Osteocyte (in vitro differentiated cells): Measurements from ENCODE around the gene ARFGAP1. TPM values are rescaled to one million over a fixed set of nuclear protein-coding genes. Genes with fewer than 3 reads are reported as not detected.

Experiments used
- DNase-seq: peaks from one replicate; pipeline ENCODE4 v3.0.0; 2021; ENCODE audit warnings: mixed read lengths; ENCODE audit not compliant: unreplicated experiment; ENCODE audit errors: extremely low spot score
- H3K27ac Mint-ChIP-seq: one replicate; pipeline ENCODE4 v1.8.0; 2021; ENCODE audit warnings: mild to moderate bottlenecking, mixed read lengths; ENCODE audit not compliant: unreplicated experiment
- H3K27me3 Mint-ChIP-seq: one replicate; pipeline ENCODE4 v1.8.0; 2021; ENCODE audit warnings: mixed read lengths; ENCODE audit not compliant: unreplicated experiment
- H3K36me3 Mint-ChIP-seq: one replicate; pipeline ENCODE4 v1.8.0; 2021; ENCODE audit warnings: mixed read lengths; ENCODE audit not compliant: unreplicated experiment
- H3K4me1 Mint-ChIP-seq: one replicate; pipeline ENCODE4 v1.8.0; 2021; ENCODE audit warnings: mixed read lengths; ENCODE audit not compliant: unreplicated experiment
- H3K4me3 Mint-ChIP-seq: one replicate; pipeline ENCODE4 v1.8.0; 2021; ENCODE audit warnings: mild to moderate bottlenecking, moderate library complexity, mixed read lengths; ENCODE audit not compliant: unreplicated experiment
- H3K9me3 Mint-ChIP-seq: one replicate; pipeline ENCODE4 v1.8.0; 2021; ENCODE audit warnings: mixed read lengths; ENCODE audit not compliant: unreplicated experiment
- total RNA-seq: library from RNA; stranded (reverse); gene quantifications from 2 replicates; pipeline ENCODE4 v1.2.1, GENCODE V29; 2021
- TF ChIP-seq, protein P1 (sequence below): fragments of 200-600 bp; sonication (generic); IDR thresholded peaks from 2 replicates; pipeline ENCODE4 v1.5.0; 2021; ENCODE audit warnings: antibody characterized with exemption, mild to moderate bottlenecking, moderate library complexity

The ARFGAP1 gene
- total RNA-seq, 1 donor from 2014 or later = 119 TPM

GRCh38 chr20:63236116-63236837 is 36.3 kb upstream of the ARFGAP1 start:
- no peak for DNase-seq
- Mint-ChIP-seq H3K4me3 (no peak overlapping the region), H3K27ac (no peak overlapping the region), H3K4me1 (peaks cover 39% of the 10 kb centered on the region), H3K27me3 (no peaks in the 10 kb centered on the region), H3K9me3 (no peaks in the 10 kb centered on the region), H3K36me3 (no peaks in the 10 kb centered on the region)
- TF ChIP-seq, protein P1, sequence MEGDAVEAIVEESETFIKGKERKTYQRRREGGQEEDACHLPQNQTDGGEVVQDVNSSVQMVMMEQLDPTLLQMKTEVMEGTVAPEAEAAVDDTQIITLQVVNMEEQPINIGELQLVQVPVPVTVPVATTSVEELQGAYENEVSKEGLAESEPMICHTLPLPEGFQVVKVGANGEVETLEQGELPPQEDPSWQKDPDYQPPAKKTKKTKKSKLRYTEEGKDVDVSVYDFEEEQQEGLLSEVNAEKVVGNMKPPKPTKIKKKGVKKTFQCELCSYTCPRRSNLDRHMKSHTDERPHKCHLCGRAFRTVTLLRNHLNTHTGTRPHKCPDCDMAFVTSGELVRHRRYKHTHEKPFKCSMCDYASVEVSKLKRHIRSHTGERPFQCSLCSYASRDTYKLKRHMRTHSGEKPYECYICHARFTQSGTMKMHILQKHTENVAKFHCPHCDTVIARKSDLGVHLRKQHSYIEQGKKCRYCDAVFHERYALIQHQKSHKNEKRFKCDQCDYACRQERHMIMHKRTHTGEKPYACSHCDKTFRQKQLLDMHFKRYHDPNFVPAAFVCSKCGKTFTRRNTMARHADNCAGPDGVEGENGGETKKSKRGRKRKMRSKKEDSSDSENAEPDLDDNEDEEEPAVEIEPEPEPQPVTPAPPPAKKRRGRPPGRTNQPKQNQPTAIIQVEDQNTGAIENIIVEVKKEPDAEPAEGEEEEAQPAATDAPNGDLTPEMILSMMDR = no peak

GRCh38 chr20:63238031-63238430 is 34.6 kb upstream of the ARFGAP1 start:
- Mint-ChIP-seq H3K27ac (no peak overlapping the region), H3K36me3 (no peaks in the 10 kb centered on the region), H3K27me3 (no peaks in the 10 kb centered on the region), H3K4me1 (peaks cover 23% of the 10 kb centered on the region), H3K9me3 (no peaks in the 10 kb centered on the region), H3K4me3 (no peak overlapping the region)
- TF ChIP-seq, protein P1 = no peak
- no peak for DNase-seq

DNA sequence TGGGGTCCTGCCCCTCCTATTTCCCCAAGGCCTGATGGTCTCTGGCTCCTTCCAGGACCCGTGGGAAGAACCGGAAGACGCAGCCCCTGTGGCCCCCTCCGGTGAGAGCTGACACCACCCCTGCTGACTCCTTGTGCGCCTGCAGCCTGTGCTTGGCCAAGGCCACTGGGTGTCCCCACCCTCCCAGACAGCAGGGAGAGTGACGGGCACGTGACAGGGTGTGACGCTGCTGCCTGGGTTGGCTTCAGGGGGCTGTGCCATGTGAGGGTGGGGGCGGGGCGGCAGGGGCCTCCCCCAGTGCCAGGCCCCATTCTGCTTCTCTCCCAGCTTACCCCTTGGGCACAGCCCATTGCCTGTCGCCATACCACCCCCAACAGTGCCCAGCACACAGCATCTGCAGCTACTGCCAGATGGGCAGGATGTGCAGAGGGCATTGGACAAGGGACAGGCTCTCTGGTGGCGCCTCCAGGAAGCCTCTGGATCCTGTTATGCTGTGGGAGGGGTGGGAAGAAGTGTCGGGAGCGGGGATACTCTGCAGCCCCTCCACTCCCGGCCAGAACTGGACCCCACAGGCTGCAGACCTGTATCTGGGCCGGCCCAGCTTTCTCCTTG is 34.0 kb upstream of the ARFGAP1 start:
- H3K4me1 Mint-ChIP-seq = peaks cover 20% of the 10 kb centered on the region
- no peak overlapping the region for H3K27ac Mint-ChIP-seq
- no peak overlapping the region for H3K4me3 Mint-ChIP-seq

DNA sequence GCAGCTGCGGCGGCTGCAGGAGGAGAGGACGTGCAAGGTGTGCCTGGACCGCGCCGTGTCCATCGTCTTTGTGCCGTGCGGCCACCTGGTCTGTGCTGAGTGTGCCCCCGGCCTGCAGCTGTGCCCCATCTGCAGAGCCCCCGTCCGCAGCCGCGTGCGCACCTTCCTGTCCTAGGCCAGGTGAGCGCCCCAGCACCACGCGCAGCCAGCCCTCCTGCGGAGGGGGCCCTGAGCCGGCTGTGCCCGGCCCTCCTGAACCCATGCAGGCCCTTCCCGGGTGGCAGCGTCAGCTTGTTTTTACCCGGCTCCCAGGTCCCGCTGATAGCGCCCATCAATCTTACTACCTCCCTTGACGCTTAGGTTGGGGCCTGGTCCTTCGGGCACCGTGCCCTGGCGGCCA is 33.2 kb upstream of the ARFGAP1 start:
- no peak for DNase-seq
- H3K4me3 Mint-ChIP-seq = no peak overlapping the region
- TF ChIP-seq, protein P1 = no peak
- no peaks in the 10 kb centered on the region for H3K9me3 Mint-ChIP-seq
- no peak overlapping the region for H3K27ac Mint-ChIP-seq
- no peaks in the 10 kb centered on the region for H3K36me3 Mint-ChIP-seq
- H3K27me3 Mint-ChIP-seq = peaks cover 3% of the 10 kb centered on the region
- peaks cover 20% of the 10 kb centered on the region for H3K4me1 Mint-ChIP-seq

More for the DNA sequence above, 34.0 kb upstream of the ARFGAP1 start:
- no peak for DNase-seq
- Mint-ChIP-seq H3K27me3 (no peaks in the 10 kb centered on the region), H3K9me3 (no peaks in the 10 kb centered on the region), H3K36me3 (no peaks in the 10 kb centered on the region)
- TF ChIP-seq, protein P1 = no peak

- Mint-ChIP-seq H3K27ac (no peak overlapping the region), H3K4me1 (peaks cover 17% of the 10 kb centered on the region), H3K4me3 (no peak overlapping the region), H3K27me3 (peaks cover 3% of the 10 kb centered on the region), H3K36me3 (no peaks in the 10 kb centered on the region), H3K9me3 (no peaks in the 10 kb centered on the region)
- no peak for DNase-seq
- TF ChIP-seq, protein P1 = no peak
These were observed 32.6 kb upstream of the ARFGAP1 start for GRCh38 chr20:63240004-63240403.
